Left hindlimb (tissue), 1 donor: ENCODE measurements around the gene SH3YL1.
A peak's percentile ranks its signal among the peaks of the same experiment; 100 is the strongest.

Source experiments
- DNase-seq: peaks from one replicate; pipeline ENCODE4 v3.0.0-alpha.2; 2018

SH3YL1 gene

DNA sequence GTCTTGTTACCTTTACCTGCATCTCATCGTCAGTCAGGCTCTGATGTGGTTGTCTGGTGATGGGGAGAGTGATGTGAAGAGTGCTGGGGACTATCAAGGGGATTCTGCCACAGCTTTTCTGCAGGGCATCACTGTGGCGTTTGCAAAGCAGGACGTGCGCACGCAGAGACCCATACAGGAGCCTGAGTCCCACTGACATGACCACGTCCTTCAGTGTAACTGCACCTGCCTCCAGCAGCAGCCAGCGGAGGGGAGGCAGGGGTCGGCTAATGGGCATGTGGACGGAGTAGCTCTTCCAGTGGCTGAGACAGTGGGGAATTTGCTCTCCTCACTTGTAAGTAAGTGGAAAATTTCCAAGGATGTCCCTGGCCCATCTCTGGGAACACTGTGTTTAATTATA is 17.5 kb upstream of the SH3YL1 start:
- DNase-seq, result no peak

DNA sequence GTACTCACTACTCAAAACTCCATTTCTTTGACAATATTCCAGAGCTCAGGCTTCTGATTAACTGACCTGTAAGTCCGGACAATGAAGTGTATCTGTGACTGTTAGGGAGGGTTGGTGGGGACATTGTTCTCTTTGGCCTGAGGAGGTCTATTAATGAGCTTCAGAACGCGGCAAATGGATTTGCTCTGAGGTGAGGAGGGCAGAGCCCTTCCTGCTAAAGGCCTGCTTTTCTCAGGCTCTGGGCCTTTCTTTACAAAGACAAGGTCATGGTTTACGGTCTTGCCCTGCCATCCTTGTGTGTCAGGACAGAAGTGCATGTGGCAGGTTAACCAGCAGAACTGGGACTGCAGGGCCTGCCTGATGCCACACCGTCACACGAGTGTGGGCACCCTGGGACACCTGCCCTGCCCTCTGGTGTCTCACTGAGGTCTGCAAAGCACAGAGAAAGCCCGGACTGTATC is 16.8 kb upstream of the SH3YL1 start:
- no peak for DNase-seq

DNA sequence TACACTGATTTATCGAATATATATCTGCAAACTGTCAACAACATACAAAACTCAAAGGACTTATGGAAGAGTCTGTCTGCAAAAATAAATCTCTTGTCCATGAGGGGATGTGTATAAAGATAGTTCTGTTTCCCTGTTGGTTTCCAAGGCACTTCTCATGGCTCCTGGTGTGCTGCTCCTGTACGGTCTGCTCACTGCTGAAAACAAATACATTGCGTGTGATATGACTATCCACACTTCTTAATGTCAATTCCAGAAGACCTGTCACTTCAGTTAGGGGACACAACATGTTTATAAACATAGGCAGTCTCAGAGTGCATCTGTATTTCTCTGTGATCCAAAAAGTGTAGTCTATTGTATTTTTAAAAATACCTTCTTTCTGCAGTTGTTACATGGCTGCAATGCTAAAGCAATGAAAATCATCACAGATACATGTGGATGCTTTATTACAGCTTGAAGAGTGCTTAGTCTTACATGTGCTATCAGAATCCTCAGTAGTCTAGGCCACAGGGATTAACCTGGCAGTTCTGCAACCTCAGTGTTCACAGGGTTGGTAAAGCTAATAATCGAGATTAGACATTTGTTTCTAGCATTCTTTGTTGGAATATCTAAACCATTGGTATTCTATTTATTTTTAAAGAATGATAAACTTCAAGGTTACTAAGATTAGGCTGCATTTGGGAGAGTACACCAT is 16.3 kb upstream of the SH3YL1 start:
- no peak for DNase-seq

DNA sequence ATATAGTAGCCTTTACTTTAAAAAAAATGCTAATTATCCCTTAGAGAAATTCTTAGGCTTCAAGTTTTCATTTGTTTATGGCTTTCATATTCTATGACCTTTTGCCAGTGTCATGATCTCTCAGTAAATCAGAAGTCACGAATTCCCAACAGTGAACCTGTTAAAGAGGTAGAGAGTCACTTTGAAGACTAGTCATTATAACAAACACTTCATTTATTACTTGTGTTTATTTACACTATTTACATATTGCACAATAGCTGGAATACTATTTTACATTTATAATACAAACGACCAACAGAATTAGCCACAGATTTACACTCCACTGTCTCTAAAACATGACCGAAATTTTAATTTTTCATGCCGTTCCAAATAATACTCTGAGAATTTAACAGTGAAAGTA is 15.5 kb upstream of the SH3YL1 start:
- DNase-seq, result no peak

DNA sequence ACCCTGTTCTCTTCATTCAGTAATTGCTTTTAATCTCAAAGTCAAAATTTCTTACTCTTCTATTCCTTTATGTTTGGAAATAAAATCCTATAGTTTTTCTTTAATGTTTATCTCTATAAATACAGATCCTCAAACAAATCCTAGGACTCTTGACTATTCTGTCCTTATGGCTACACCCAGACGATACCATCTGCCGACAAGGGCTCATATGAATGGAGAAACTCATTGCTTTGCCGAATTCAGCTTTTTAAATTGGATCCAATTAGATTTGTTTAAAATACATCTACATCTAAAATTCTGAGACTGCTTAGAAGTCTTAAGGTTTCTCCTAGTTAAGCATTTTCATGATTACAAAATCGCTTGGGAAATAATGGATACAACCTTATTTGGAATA is 15.1 kb upstream of the SH3YL1 start:
- no peak for DNase-seq

DNA sequence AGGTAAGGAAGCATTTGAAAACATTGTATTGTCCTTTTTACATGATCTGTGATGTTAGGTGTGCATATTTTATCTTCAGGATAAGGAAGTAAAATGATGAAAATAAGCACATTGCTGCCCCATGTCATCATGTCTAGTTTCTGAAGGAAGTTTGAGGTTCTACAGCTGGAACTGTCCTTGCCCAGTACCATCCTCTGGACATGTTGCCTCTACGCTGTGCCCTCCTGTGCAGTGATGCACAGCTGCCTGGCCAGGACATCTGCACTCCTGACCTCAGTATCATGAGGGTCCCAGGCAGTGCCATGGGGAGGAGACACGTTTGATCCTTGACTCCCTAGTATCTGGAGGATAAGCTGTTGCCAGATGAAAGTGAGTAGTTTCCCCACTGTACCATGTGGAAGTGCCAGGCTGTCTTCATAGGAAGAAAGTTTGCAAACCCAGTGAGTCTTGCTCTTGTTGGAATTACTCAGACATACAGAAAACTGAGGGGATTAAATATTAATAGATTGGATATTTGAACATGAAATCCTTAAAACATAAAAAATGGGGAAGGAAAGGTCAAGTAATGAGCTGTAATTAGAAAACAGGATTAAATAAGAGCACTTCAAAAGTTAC is 14.6 kb upstream of the SH3YL1 start:
- DNase-seq, result no peak

DNA sequence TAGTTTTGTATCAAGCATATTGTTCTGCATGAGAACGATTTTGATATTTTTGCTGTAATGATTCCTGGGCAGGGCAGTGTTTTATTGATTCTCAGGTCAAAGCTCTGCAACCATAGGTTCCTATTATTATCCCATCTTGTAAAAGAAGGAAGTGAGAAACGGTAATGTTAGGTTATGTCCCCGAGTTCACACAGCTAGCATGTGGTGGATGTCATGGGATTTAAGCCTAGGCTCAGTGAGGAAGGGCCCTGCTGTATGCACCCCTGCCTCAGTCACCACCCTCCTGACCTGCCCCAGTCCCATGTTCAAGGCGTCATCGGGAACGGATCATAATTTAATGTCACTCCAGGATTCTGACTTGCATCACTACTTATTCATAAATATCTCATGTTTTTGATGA is 11.6 kb upstream of the SH3YL1 start:
- no peak for DNase-seq

DNA sequence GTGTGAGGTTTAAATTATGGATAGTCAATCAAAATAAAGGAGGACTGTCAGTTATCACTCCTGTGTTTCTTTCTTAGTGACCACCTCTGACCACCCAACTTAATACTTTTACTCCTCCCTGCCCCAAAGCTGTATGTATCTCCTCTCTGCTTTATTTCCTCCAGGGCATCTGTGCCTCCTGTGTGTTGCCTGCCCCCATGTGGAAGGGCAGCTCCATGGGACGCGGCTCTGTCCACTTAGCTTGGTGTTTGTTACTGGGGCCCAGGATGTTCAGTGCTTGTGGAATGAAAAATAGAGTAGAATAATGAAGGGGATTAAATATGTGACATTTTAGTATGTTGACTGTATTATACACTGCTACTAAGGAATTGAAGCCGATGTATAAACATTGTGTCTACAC is 10.7 kb upstream of the SH3YL1 start:
- DNase-seq, result no peak

DNA sequence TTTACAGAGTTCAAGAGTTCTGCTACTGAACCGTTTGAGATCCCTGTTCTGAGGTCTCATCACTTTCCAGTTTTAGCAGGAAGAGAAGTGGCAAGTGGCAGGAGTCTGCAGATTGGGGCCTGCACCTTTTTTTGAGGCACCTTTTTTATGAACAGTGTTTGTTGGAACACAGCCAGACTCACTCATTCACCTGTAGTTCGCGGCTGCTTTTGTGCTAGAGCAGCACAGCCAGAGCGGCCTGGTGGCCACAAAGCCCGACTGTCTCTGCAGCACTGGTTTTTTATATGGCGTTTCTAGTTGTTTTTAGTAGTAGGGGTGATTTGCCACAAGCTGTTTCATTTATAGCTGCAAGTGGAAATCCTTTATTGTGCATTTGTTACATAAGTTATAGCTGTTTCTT is 9.5 kb upstream of the SH3YL1 start:
- no peak for DNase-seq

DNA sequence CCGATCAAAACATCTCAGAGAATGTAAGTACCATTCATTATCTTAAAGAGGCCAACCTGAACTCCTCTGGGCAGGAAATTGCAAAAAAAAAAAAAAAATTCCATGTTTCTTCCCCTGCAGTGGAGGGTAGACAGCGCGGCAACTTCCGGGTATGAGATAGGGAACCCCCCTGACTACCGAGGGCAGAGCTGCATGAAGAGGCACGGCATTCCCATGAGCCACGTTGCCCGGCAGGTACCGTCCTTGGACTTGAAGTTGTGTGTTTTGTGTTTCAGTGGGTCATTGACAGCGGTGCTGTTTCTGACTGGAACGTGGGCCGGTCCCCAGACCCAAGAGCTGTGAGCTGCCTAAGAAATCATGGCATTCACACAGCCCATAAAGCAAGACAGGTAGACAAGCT is 8.1 kb upstream of the SH3YL1 start:
- no peak for DNase-seq

DNA sequence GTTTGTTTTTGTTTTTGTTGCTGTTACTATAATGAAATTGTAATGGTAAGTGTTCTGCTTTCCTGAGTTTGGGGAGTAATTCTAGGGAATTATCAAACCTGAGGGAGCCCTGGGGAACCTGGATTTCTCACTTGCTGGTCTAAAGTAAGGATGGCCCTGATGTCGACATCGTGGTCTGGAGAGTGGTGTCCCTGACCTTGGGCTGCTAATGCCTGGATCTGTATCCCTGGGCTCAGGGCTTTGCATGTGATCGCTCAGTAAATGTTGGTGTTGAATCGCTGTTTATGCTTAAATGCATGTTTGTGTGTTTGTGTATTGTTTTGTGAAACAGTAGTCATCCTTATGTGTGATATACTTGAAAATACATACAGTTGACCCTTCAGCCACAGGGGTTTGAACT is 7.0 kb upstream of the SH3YL1 start:
- no peak for DNase-seq

DNA sequence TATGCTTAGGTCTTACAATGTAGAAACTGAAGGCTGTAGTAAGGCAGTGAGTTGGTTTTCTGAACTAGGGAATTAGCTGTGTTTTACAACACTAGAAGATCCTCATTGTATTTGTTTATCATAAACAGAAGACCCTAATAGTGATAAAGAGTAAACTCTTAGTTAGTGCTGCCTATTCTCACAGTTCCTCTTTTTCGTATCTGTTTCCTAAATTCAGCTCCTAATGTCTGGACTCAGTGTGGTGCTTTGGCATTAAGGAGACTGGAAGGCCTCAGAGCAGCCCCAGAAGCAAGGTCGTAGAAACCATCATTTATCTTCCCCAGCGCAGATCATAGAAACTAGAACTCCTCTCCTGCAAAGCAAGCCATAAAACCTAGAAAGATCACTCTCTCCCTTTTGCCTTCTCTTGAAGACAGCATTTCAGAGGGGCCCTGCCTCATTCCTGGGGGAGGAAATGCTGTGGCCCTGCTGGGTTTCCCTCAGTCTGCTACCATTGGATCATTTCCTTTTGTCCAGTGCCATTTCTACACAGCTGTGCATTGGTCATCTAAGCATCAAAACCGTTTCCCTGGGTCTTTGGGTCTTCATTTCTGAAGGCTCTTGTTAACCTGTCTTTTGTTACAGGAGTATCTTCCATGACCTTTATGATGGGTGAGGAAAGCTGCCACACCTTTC is 5.7 kb upstream of the SH3YL1 start:
- no peak for DNase-seq

DNA sequence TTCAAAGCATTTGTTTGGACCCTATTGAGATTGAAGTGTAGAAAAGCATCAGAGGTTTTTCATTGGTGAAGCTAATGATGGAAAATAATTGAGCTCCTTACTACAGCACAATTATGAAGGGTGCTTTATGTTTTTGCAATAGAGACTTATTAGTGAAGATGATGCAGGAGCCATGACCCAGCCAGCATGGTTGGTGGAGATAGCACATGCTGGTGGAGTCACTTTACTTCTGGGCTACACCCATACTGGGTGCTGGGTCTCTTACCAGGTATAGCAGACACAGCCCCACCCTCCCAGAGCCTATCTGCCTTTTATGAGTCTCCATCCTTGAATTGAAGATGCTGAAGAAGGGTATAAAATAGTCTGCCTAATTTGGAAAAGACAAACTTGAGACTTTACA is 4.5 kb upstream of the SH3YL1 start:
- DNase-seq, result no peak

DNA sequence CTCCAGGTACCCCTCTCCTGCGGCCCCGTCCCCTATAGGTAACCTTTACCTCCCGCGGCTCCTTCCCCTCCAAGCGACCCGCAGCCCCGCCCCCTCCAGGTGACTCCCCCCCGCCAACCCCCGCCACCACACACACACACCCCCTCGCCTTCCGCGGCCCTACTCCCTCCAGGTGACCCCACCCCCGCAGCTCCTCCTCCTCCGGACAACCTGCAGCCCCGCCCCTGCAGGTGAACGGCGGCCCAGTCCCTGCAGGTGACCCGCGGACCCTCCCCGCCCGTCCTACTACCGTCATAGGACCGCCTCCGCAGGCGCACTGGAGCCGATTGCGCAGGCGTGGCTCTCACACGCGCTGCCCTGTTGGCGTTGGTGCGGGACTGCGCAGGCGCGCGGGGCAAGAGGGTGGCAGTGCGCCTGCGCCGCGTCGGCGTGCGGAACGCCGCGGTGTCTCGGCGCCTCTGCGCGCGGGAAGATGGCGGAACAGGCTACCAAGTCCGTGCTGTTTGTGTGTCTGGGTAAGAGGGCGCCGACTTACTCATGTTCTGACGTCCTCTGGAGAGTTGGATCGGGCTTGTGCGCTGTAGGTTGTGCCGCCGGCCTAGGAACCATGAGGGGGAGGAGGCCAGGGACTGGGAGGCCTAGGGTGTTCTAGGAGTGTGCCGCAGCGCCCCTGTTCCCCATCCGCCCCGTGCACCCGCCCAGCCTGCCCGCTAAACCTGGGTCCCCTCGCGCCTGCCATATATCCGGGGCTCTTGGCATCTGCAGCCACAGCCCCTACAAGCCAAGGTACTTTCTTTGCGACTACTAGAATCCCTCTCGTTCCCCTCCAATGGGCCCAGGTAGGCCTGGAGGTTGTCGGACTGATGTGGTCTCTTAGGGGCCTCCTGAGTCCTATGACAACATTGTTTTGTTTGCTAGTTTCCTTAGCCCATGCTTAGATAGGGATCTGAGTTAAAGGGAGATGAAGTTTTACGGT is 949 bp upstream of the SH3YL1 start, which contains the start of gene ACP1:
TSS of gene ACP1 (plus strand) at position 455 of the 976 bp plus-strand sequence. CDS start at position 473, 18 bp downstream.
- peak; percentile 96 for DNase-seq

DNA sequence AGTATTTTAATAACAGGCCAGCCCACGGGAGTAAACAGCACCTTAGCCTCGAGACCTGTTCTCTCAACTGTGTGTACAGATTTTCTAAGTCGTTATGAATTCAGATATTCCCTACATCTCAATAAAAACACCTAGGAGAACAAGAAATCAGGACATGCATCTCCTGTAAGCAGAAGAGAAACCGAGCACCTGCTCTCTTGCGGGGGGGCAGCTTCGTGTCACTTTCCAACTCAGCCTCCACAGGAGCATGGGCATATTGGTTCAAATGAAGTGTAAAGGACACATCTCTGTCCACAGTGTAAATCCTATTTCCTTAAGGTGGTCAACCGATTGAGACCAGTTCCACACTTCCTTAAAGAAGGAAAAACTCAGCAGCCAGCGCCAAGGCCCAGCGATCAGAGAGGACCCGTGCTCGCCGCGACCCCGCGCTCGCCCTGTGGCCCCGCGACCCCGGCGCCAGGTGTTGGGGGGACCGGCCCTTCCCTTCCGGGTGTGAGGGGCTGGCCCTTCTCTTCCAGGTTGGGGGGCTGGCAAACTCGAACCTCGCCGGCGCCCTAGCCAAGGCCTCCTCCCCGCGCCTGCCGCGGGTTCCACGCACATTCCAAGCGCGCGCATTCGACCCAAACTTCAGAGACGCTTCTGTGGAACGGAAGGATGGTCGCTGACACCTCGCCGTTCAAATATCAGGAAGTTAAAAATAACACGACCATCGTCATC is 652 bp downstream of the SH3YL1 start:
- no peak for DNase-seq

DNA sequence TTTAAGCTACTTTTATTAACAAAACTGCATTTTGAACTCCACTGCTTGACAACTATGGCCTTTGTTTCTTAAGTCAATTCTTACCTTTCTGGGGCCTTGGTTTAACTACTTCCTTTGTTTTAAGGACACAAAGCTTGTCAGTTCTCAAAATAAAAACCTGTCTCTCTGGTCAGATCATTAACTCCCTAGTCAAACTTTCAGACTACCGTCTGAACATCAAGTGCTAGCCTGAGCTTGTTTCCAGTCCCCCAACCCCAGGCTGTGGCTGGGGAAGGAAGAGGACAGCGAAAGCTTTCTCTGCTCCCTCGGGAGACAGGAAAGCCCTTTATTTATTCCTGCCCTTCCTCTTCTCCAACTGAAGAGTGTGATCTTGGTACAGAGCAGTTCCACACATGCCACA is 1.7 kb downstream of the SH3YL1 start:
- no peak for DNase-seq

DNA sequence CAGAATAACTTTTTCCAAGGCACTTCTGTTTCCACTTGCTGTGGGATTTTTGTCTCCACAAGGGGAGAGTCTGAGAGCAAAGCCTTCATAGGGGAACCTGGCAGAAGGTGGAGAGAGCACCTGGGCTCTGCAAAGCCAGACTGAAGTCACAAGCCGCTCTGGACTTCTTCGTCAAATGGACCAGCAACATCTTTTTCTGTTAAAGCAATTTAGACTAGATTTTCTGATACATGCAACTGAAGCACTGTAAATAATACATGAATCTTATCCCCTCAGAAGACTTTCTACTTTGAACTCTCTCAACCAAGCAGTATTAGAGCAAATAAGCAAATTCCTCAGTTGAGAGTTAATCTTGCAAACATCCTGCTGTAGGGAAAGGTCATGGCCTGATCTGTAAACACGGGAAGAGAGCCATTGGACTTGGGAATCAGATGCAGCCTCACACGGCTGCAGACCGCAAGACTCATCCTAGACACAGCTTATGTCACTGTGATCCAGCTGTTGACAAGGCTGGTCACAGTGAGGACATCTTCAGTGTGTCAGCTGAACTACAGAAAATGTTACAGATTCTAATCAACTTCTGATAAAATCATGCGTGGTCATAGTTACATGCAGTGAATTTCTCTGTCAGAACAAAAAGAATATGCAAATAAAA is 3.2 kb downstream of the SH3YL1 start:
- no peak for DNase-seq

DNA sequence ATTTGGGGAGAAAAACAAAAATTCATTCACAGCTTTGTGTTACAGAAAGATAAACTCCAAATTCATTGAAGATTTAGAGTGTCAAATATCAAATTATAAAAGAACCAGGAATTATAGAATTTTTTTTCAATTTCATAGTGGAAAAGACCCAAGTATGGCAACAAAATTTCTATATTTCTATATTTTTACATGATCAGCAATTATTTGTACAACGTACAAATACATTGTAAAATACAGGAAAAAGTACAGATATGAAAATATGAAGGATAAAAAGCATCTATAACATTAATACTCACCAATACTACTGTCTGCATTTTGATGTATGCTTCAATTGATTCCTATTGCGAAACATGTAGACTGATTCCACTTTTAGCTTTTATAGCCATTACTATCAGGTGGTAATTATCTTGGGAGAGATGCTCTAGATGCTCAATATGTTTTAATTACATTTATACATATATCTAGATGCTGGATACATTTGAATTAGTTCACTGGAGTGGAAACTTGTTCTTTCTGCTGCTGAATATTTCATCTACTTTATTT is 4.0 kb downstream of the SH3YL1 start:
- no peak for DNase-seq

DNA sequence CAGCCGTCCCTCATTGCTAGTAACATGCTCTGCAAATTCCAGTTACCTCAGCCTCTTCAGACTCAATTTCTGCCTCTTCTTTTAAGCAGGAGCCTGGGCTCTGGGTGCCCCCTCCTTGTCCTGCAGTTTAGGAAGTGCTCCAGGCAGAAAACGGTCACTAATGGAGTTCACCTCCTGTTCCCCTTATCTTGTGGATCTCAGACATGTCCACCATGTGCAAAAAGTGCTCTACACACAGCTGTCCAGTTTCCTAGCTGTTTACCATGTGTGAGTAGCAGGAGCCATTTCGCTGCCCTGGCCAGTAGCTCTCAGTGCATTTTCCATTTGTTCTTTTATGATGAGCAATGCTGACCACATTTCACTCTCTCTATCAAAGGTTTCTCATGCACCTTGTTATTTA is 4.9 kb downstream of the SH3YL1 start:
- no peak for DNase-seq

DNA sequence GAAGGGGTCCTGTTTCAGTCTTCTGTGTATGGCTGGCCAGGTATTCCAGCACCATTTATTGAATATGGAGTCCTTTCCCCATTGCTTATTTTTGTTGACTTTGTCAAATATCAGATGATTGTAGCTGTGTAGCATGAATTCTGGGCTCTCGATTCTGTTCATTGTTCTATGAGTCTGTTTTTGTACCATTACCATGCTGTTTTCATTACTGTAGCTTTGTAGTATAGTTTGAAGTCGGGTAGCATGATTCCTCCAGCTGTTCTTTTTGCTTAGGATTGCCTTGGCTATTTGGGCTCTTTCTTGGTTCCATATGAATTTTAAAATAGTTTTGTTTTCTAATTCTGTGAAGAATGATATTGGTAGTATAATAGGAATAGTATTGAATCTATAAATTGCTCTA is 6.0 kb downstream of the SH3YL1 start:
- no peak for DNase-seq

DNA sequence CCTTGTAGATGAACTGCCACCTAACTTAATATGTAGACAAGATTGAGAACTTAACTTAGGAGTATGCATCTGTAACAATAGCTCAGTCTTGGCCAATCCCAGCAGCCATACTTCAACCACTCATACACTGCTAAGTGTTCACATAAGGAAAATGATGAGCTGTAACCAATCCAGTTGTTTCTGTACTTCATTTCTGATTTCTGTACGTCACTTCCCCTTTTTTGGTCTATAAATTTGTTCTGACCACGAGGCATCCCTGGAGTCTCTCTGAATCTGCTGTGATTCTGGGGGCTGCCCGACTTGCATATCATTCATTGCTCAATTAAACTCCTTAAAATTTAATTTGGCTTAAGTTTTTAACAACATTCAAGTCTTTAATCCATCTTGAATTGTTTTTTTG is 6.4 kb downstream of the SH3YL1 start:
- no peak for DNase-seq

DNA sequence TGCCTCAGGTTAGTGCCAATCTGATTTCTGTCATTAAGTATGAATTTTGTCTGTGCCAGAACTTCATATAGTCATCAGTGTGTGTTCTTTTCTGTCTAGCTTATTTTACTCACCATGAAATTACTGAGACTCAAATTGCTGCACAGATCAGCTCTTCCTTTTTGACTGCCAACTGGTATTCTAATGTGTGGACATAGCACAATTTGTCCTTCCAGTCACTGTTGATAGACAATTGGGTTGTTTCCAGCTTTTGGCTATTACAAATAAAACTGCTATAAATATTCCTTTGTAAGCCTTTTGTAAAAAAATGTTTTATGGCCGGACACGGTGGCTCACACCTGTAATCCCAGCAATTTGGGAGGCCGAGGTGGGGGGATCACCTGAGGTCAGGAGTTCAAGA is 7.7 kb downstream of the SH3YL1 start:
- no peak for DNase-seq
